Brain pericyte (primary cell): ENCODE measurements around the gene PLCH2.

Experiments
- DNase-seq: peaks from one replicate; pipeline ENCODE4 v3.0.0-alpha.2; 2012; ENCODE audit warnings: low read depth, low spot score

The PLCH2 gene

DNA sequence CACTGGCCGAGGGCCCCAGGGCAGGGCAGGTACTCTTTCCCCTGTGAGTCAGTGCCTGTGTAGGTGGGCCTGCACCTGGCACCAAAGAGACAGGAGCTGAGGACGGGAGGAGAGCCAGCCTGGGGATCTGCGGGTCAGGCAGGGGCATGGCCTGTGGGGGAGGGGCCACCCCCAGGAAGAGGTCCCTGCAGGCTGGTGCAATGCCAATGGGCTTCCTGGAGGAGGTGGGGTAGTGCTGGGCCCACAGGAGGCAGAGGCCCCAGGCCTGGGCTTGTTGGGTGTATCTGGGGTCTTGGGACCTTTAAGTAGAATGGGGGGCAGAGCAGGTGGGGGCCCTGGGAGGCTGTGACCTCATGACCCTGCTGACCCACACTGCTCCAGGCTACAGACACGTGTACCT, 23.2 kb downstream of the PLCH2 start:
- DNase-seq, result no peak

DNA sequence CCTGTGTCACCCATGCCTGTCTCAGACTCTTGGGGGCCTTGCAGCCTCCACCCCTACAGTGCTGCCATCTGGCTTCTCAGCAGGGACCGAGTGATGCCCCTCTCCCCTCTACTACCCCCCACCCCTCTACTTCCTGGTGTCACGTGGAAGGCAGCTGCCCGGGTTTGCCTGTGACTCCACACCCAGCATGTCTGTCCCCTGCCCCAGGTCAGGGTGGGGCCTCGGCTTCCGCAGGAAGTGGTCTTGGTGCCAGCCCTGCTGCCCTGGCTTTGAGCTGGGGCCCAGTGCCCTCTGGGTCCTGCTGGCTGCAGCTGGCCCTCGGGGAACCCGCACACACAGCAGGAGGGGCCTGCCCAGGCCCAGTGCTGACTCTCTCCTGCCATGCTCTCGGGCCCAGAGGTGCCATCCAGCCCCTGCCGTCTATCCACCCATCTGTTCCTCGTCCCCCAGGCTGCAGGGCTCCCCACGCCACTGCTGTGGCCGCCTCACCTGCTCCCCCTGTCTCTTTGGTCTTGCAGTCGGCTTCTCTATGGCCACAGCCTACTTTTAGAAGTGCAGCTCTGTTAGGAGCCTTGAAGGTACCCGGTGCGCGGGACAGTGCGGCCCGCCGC, 24.0 kb downstream of the PLCH2 start:
- DNase-seq, result no peak

DNA sequence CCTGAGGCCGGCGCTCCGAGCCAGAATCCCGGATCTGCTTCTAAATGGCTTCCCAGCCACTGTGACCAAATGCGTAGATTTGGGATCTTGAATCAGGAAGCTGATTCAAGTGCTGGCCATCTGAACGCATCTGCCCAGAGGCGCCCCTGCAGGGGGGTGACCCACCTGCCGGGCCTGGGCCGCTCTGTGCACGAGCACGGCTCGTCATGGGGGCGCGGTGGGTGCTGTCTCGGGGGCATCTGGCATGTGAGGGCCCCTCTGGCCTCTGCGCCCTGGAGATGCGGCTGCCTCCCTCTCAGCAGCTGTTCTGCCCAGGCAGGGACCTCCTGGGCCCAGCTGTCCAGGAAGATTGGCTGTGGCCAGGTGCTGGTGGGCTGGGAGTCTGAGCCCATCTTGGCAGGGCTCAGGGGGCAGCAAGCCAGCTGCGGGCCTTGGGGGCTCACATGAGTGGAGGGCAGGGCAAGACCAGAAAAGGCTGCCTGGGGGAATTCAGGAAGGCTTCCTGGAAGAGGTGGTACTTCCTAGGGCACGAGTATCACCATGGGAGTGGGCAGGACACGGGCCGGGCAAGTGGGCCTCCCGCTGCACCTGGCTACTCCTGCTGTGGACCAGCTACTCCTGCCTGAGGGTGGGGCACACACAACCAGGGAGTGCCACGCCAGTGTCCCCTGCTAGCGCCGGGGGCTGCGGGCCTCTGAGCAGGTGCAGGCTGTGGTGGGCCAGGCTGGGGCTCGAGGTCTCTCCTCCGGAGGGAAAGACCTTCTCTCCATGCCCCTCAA, 25.1 kb downstream of the PLCH2 start:
- DNase-seq, result no peak

DNA sequence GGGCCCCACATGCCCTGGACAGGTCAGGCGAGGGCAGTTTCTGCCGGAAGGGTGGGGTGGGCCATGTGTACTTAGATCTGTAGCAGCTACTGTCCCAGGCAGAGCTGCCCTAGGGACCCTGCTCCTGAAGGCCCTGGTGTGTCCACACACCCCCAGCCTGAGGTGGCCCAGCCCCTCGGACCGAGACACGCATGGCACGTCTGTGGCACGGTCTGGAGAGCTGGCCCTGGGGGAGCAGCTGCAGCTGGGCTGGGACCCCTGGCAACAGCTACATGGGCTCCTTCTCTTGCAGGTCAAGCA, 25.7 kb downstream of the PLCH2 start:
- no peak for DNase-seq

DNA sequence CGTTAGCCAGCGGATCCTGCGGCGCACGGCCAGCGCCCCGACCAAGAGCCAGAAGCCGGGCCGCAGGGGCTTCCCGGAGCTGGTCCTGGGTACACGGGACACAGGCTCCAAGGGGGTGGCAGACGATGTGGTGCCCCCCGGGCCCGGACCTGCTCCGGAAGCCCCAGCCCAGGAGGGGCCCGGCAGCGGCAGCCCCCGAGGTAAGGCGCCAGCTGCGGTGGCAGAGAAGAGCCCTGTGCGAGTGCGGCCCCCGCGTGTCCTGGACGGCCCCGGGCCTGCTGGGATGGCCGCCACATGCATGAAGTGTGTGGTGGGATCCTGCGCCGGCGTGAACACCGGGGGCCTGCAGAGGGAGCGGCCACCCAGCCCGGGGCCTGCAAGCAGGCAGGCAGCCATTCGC, 26.1 kb downstream of the PLCH2 start:
- no peak for DNase-seq

- DNase-seq, result no peak
Measured at GRCh38 chr1:2502661-2503553, 26.8 kb downstream of the PLCH2 start.

DNA sequence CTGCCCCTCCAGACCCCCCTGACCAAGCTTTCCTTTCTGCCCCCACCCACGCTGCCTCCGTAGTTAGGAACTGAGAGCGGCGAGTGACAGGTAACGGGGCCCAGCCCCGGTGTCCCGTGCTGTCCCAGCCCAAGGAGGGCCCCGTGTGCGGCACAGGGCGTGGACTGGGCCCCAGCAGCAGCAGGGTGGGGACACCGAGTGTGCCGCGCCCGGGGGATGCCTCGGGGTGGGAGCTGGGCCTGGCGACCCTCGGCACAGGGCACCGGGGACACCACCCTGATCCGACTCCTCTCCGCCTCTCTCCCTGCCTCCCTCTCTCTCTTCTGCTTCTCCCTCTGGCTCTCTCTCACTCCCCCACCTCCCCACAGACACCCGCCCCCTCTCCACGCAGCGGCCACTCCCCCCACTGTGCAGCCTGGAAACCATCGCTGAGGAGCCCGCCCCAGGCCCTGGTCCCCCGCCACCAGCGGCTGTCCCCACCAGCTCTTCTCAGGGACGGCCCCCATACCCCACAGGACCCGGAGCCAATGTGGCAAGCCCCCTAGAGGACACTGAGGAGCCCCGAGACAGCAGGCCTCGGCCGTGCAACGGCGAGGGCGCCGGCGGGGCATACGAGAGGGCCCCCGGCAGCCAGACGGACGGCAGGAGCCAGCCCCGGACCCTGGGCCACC, 27.6 kb downstream of the PLCH2 start:
- DNase-seq, result no peak

DNA sequence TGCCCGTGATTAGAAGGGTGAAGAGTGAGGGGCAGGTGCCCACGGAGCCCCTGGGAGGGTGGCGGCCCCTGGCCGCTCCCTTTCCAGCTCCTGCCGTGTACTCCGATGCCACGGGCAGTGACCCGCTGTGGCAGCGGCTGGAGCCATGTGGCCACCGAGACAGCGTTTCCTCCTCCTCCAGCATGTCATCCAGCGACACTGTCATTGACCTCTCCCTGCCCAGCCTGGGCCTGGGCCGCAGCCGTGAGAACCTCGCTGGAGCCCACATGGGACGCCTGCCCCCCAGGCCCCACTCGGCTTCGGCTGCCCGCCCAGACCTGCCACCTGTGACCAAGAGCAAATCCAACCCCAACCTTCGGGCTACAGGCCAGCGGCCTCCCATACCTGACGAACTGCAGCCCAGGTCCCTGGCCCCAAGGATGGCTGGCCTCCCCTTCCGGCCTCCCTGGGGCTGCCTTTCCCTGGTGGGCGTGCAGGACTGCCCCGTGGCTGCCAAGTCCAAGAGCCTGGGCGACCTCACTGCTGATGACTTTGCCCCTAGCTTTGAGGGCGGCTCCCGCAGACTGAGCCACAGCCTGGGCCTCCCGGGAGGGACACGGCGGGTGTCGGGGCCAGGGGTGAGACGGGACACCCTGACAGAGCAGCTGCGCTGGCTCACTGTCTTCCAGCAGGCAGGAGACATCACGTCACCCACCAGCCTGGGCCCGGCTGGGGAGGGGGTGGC, 28.3 kb downstream of the PLCH2 start:
- DNase-seq, result no peak

GRCh38 chr1:2504949-2505272, 28.8 kb downstream of the PLCH2 start:
- no peak for DNase-seq

GRCh38 chr1:2505461-2505994, 29.4 kb downstream of the PLCH2 start:
- no peak for DNase-seq

- DNase-seq, result no peak
Measured at GRCh38 chr1:2506007-2506860, 30.1 kb downstream of the PLCH2 start.

DNA sequence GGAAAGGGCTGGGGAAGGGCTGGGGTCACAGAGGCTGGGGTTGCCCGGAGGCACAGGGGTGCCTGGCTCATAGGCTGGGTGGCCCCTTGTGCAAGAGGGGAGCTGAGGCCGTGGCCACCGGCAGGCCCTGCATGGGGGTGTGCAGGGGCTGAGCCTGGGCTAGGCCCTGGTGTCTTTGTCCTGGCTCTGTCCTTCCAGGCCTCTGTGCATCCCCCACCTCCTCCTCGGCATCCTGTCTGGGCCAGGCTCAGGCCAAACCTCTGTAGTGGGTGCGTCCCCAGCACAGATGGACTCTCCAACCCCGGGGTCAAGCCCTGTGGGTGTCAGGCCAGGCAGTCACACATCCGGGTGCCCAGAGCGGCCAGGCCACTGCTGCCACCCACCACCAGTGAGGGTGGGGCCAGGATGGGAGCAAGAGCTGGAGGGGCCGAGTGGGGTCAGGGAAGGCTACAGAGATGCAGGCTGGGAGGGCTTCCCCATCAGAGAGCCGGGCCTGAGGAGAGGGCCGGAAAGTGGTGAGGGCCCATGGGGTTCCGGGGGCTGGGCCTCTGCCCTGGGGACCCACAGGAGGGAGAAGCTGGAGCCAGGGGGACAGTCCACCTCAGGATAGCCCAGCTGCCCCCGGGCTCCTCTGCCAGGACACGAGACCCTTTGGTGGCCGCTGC, 30.9 kb downstream of the PLCH2 start:
- DNase-seq, result no peak

GRCh38 chr1:2507744-2508155, 31.7 kb downstream of the PLCH2 start:
- no peak for DNase-seq

GRCh38 chr1:2508180-2508579, 32.1 kb downstream of the PLCH2 start:
- no peak for DNase-seq

DNA sequence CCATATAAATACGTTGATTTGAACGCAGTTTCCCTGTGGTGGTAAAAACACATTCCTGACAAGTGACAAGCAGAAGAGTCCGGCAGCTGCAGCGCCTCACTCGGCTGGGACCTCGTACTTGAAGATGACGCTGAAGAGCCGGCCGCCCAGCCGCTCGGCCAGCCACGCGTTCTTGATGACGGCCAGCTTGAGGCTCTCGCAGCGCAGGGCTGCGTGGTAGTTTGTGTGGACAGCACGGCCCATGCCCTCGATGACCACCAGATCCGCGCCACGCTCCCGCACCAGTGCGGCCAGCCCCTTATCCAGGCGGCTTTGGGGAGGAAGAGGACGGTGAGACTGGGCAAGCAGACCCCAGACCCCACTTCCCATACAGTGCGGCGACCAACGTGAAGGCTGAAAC, 32.7 kb downstream of the PLCH2 start:
- no peak for DNase-seq

- no peak for DNase-seq
Measured at GRCh38 chr1:2509589-2509988, 33.5 kb downstream of the PLCH2 start.

GRCh38 chr1:2510366-2511155, 34.5 kb downstream of the PLCH2 start:
- DNase-seq, result no peak

- no peak for DNase-seq
Measured at GRCh38 chr1:2512862-2513421, 36.9 kb downstream of the PLCH2 start.
